WI38 (cell line): Measurements from ENCODE around the gene DYRK4.

Experiments
- H3K4me3 ChIP-seq: 2 replicates; pipeline ENCODE4 v1.5.1; 2011; ENCODE audit warnings: low read depth, mild to moderate bottlenecking, control low read depth, low read length
- CTCF ChIP-seq: IDR thresholded peaks from 2 replicates; pipeline ENCODE4 v1.5.1; 2012; ENCODE audit warnings: low read depth, mild to moderate bottlenecking, control low read depth, low read length

Gene DYRK4

GRCh38 chr12:4564818-4565217 lies 2.8 kb downstream of the DYRK4 start:
- no peak overlapping the region for H3K4me3 ChIP-seq
- TF ChIP-seq CTCF = no peak

GRCh38 chr12:4566474-4566873 lies 4.5 kb downstream of the DYRK4 start:
- no peak overlapping the region for H3K4me3 ChIP-seq
- TF ChIP-seq CTCF = no peak

GRCh38 chr12:4567073-4567881 lies 5.3 kb downstream of the DYRK4 start:
- TF ChIP-seq CTCF = no peak
- no peak overlapping the region for H3K4me3 ChIP-seq

GRCh38 chr12:4569261-4569660 lies 7.3 kb downstream of the DYRK4 start:
- no peak overlapping the region for H3K4me3 ChIP-seq
- TF ChIP-seq CTCF = no peak

GRCh38 chr12:4572680-4573079 lies 10.7 kb downstream of the DYRK4 start:
- H3K4me3 ChIP-seq = no peak overlapping the region
- TF ChIP-seq CTCF = no peak

GRCh38 chr12:4579305-4580102 lies 17.5 kb downstream of the DYRK4 start:
- TF ChIP-seq CTCF = no peak
- no peak overlapping the region for H3K4me3 ChIP-seq

- no peak for TF ChIP-seq CTCF
- no peak overlapping the region for H3K4me3 ChIP-seq
These were observed 18.3 kb downstream of the DYRK4 start for GRCh38 chr12:4580281-4580688.
